ENCODE results near the gene RAB40C. TPM values are rescaled to one million over a fixed set of nuclear protein-coding genes. Genes with fewer than 3 reads are reported as not detected.

RAB40C gene
- total RNA-seq, 1 experiment from 2014 or later = 22.5 TPM

DNA sequence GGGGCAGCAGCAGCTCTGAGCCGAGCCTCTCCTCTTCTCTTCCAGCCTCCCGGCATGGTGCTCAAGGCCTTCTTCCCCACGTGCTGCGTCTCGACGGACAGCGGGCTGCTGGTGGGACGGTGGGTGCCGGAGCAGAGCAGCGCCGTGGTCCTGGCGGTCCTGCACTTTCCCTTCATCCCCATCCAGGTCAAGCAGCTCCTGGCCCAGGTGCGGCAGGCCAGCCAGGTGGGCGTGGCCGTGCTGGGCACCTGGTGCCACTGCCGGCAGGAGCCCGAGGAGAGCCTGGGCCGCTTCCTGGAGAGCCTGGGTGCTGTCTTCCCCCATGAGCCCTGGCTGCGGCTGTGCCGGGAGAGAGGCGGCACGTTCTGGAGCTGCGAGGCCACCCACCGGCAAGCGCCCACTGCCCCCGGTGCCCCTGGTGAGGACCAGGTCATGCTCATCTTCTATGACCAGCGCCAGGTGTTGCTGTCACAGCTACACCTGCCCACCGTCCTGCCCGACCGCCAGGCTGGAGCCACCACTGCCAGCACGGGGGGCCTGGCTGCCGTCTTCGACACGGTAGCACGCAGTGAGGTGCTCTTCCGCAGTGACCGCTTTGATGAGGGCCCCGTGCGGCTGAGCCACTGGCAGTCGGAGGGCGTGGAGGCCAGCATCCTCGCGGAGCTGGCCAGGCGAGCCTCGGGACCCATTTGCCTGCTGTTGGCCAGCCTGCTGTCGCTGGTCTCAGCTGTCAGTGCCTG, 15.7 kb upstream of the RAB40C start:
- TF ChIP-seq ZNF317 (CRISPR knock-in tag; IDR thresholded peaks at IDR 0.05; ENCODE audit: borderline replicate concordance, low read depth) = no peak
- TF ChIP-seq, protein P1, sequence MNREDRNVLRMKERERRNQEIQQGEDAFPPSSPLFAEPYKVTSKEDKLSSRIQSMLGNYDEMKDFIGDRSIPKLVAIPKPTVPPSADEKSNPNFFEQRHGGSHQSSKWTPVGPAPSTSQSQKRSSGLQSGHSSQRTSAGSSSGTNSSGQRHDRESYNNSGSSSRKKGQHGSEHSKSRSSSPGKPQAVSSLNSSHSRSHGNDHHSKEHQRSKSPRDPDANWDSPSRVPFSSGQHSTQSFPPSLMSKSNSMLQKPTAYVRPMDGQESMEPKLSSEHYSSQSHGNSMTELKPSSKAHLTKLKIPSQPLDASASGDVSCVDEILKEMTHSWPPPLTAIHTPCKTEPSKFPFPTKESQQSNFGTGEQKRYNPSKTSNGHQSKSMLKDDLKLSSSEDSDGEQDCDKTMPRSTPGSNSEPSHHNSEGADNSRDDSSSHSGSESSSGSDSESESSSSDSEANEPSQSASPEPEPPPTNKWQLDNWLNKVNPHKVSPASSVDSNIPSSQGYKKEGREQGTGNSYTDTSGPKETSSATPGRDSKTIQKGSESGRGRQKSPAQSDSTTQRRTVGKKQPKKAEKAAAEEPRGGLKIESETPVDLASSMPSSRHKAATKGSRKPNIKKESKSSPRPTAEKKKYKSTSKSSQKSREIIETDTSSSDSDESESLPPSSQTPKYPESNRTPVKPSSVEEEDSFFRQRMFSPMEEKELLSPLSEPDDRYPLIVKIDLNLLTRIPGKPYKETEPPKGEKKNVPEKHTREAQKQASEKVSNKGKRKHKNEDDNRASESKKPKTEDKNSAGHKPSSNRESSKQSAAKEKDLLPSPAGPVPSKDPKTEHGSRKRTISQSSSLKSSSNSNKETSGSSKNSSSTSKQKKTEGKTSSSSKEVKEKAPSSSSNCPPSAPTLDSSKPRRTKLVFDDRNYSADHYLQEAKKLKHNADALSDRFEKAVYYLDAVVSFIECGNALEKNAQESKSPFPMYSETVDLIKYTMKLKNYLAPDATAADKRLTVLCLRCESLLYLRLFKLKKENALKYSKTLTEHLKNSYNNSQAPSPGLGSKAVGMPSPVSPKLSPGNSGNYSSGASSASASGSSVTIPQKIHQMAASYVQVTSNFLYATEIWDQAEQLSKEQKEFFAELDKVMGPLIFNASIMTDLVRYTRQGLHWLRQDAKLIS (CRISPR knock-in tag; IDR thresholded peaks at IDR 0.05; ENCODE audit: borderline replicate concordance) = no peak
- no peak for TF ChIP-seq IRF2 (CRISPR knock-in tag; IDR thresholded peaks at IDR 0.05; ENCODE audit: borderline replicate concordance, low read depth)
- TF ChIP-seq, protein P2, sequence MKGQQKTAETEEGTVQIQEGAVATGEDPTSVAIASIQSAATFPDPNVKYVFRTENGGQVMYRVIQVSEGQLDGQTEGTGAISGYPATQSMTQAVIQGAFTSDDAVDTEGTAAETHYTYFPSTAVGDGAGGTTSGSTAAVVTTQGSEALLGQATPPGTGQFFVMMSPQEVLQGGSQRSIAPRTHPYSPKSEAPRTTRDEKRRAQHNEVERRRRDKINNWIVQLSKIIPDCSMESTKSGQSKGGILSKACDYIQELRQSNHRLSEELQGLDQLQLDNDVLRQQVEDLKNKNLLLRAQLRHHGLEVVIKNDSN (CRISPR knock-in tag; IDR thresholded peaks at IDR 0.05) = no peak
- TF ChIP-seq, protein P3, sequence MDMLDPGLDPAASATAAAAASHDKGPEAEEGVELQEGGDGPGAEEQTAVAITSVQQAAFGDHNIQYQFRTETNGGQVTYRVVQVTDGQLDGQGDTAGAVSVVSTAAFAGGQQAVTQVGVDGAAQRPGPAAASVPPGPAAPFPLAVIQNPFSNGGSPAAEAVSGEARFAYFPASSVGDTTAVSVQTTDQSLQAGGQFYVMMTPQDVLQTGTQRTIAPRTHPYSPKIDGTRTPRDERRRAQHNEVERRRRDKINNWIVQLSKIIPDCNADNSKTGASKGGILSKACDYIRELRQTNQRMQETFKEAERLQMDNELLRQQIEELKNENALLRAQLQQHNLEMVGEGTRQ (CRISPR knock-in tag; IDR thresholded peaks at IDR 0.05) = no peak
- TF ChIP-seq SOX15 (CRISPR knock-in tag; IDR thresholded peaks at IDR 0.05) = no peak
- TF ChIP-seq, protein P4, sequence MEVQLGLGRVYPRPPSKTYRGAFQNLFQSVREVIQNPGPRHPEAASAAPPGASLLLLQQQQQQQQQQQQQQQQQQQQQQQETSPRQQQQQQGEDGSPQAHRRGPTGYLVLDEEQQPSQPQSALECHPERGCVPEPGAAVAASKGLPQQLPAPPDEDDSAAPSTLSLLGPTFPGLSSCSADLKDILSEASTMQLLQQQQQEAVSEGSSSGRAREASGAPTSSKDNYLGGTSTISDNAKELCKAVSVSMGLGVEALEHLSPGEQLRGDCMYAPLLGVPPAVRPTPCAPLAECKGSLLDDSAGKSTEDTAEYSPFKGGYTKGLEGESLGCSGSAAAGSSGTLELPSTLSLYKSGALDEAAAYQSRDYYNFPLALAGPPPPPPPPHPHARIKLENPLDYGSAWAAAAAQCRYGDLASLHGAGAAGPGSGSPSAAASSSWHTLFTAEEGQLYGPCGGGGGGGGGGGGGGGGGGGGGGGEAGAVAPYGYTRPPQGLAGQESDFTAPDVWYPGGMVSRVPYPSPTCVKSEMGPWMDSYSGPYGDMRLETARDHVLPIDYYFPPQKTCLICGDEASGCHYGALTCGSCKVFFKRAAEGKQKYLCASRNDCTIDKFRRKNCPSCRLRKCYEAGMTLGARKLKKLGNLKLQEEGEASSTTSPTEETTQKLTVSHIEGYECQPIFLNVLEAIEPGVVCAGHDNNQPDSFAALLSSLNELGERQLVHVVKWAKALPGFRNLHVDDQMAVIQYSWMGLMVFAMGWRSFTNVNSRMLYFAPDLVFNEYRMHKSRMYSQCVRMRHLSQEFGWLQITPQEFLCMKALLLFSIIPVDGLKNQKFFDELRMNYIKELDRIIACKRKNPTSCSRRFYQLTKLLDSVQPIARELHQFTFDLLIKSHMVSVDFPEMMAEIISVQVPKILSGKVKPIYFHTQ (CRISPR knock-in tag; IDR thresholded peaks at IDR 0.05) = no peak
- TF ChIP-seq MYBL2 (CRISPR knock-in tag; IDR thresholded peaks at IDR 0.05) = no peak
- TF ChIP-seq, protein P5, sequence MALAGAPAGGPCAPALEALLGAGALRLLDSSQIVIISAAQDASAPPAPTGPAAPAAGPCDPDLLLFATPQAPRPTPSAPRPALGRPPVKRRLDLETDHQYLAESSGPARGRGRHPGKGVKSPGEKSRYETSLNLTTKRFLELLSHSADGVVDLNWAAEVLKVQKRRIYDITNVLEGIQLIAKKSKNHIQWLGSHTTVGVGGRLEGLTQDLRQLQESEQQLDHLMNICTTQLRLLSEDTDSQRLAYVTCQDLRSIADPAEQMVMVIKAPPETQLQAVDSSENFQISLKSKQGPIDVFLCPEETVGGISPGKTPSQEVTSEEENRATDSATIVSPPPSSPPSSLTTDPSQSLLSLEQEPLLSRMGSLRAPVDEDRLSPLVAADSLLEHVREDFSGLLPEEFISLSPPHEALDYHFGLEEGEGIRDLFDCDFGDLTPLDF (CRISPR knock-in tag; IDR thresholded peaks at IDR 0.05) = no peak
- TF ChIP-seq KAT7 (CRISPR knock-in tag; IDR thresholded peaks at IDR 0.05; ENCODE audit: borderline replicate concordance) = no peak
- no peak for TF ChIP-seq JAZF1 (CRISPR knock-in tag; IDR thresholded peaks at IDR 0.05)
- TF ChIP-seq, protein P6, sequence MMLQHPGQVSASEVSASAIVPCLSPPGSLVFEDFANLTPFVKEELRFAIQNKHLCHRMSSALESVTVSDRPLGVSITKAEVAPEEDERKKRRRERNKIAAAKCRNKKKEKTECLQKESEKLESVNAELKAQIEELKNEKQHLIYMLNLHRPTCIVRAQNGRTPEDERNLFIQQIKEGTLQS (CRISPR knock-in tag; conservative IDR thresholded peaks at IDR 0.05) = no peak
- TF ChIP-seq NFE2L1 (CRISPR knock-in tag; IDR thresholded peaks at IDR 0.05) = no peak
- TF ChIP-seq, protein P7, sequence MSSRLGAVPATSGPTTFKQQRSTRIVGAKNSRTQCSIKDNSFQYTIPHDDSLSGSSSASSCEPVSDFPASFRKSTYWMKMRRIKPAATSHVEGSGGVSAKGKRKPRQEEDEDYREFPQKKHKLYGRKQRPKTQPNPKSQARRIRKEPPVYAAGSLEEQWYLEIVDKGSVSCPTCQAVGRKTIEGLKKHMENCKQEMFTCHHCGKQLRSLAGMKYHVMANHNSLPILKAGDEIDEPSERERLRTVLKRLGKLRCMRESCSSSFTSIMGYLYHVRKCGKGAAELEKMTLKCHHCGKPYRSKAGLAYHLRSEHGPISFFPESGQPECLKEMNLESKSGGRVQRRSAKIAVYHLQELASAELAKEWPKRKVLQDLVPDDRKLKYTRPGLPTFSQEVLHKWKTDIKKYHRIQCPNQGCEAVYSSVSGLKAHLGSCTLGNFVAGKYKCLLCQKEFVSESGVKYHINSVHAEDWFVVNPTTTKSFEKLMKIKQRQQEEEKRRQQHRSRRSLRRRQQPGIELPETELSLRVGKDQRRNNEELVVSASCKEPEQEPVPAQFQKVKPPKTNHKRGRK (CRISPR knock-in tag; IDR thresholded peaks at IDR 0.05; ENCODE audit: borderline replicate concordance) = no peak
- Mint-ChIP-seq H3K4me3 (no peak overlapping the region), H3K9me3 (no peaks in the 10 kb centered on the region), H3K36me3 (no peaks in the 10 kb centered on the region), H3K4me1 (peaks cover 15% of the 10 kb centered on the region), H3K27ac (no peak overlapping the region), H3K27me3 (ENCODE audit: low read depth) (no peaks in the 10 kb centered on the region; the same call in 1 of the 2 replicates)
- ChIA-PET POLR2A (no interaction called here), CTCF (no interaction called here)
- ATAC-seq (no peak), DNase-seq (ENCODE audit: low spot score) (no peak)

Data from WTC11 (cell line).